CD4-positive, alpha-beta T cell (primary cell): ENCODE data around the gene ZNF560. TPM values are rescaled to one million over a fixed set of nuclear protein-coding genes. Genes with fewer than 3 reads are reported as not detected.

Experiments used
- ATAC-seq: fragments of 200-7000 bp; cut with Tn5 transposase; one replicate; pipeline ENCODE4 v1.10.0; 2022; ENCODE audit warnings: mild to moderate bottlenecking; ENCODE audit not compliant: poor library complexity
- CTCF ChIA-PET: fragments of 350-600 bp; sonication (Branson Sonifier 250); formaldehyde crosslinking; loops from one replicate; lab custom pipeline; 2021; ENCODE audit warnings: antibody characterized with exemption, inconsistent platforms; lab: Charles Lee
- POLR2A ChIA-PET: fragments of 350-600 bp; sonication (Branson Sonifier 250); formaldehyde crosslinking; loops from one replicate; lab custom pipeline; 2021; ENCODE audit warnings: antibody characterized with exemption, inconsistent platforms; lab: Charles Lee
- DNase-seq, 14 experiments: peaks; one replicate each; pipeline ENCODE4 v3.0.0-alpha.2; 2013 to 2020; ENCODE audit warnings: mixed read lengths in 2 of 14
- H3K27ac ChIP-seq, 2 donors: one replicate each; pipeline versions ENCODE4 v1.5.1 to v1.7.0; 2013; ENCODE audit warnings: low read length in 2 of 2, low read depth in 1 of 2, mild to moderate bottlenecking in 1 of 2
- H3K27me3 ChIP-seq, 2 experiments: 1 replicate in 1 of 2; 2 replicates in 1 of 2; pipeline versions ENCODE4 v1.6.1 to v1.7.0; 2013; ENCODE audit warnings: low read length in 2 of 2, control low read depth in 1 of 2, mild to moderate bottlenecking in 1 of 2, moderate library complexity in 1 of 2; ENCODE audit not compliant: insufficient read depth in 2 of 2, control insufficient read depth in 1 of 2
- H3K36me3 ChIP-seq: one replicate; pipeline ENCODE4 v1.6.1; 2013; ENCODE audit warnings: low read length, control low read depth; ENCODE audit not compliant: insufficient read depth
- H3K4me1 ChIP-seq: one replicate; pipeline ENCODE4 v1.6.1; 2013; ENCODE audit warnings: low read length, control low read depth; ENCODE audit not compliant: insufficient read depth
- H3K4me3 ChIP-seq: one replicate; pipeline ENCODE4 v1.5.1; 2013; ENCODE audit warnings: mild to moderate bottlenecking, low read length, moderate library complexity
- H3K9me3 ChIP-seq, 2 experiments: 1 replicate in 1 of 2; 2 replicates in 1 of 2; pipeline versions ENCODE4 v1.6.1 to v1.7.0; 2013; ENCODE audit warnings: low read length in 2 of 2, mild to moderate bottlenecking in 2 of 2, control low read depth in 1 of 2, moderate library complexity in 1 of 2; ENCODE audit not compliant: control insufficient read depth in 1 of 2, insufficient read depth in 1 of 2
- H3K27ac Mint-ChIP-seq: one replicate; pipeline ENCODE4 v1.8.0; 2020; ENCODE audit warnings: mixed read lengths
- H3K27me3 Mint-ChIP-seq: one replicate; pipeline ENCODE4 v1.8.0; 2021; ENCODE audit warnings: mixed read lengths
- H3K36me3 Mint-ChIP-seq: one replicate; pipeline ENCODE4 v1.8.0; 2021; ENCODE audit warnings: low read depth, mixed read lengths
- H3K4me1 Mint-ChIP-seq: one replicate; pipeline ENCODE4 v1.8.0; 2021; ENCODE audit warnings: low read depth, mixed read lengths
- H3K4me3 Mint-ChIP-seq: one replicate; pipeline ENCODE4 v1.8.0; 2020; ENCODE audit warnings: mild to moderate bottlenecking, mixed read lengths
- H3K9me3 Mint-ChIP-seq: one replicate; pipeline ENCODE4 v1.8.0; 2020; ENCODE audit warnings: mixed read lengths
- intact Hi-C, 2 experiments: fragments of 100-400 bp; cut with DNase I in 1 of 2; cut with micrococcal nuclease in 1 of 2; formaldehyde crosslinking; loops; one replicate each; pipeline versions ENCODE4 v1.15.1 to v1.9.0; 2023 to 2025; cut with DNase I, micrococcal nuclease
- total RNA-seq, 174 experiments: library from RNA in 2 of 174; stranded (reverse) in 2 of 174; gene quantifications; one replicate each; pipeline ENCODE4 v1.2.3 and lab custom pipeline; 2021 to 2026
- TF ChIP-seq, protein P1 (sequence below): fragments of 200-600 bp; IDR thresholded peaks from one replicate; pipeline ENCODE4 v1.8.0; 2022; ENCODE audit warnings: antibody characterized with exemption, mild to moderate bottlenecking

The ZNF560 gene
- total RNA-seq, 2 experiments from 2014 or later = not detected

- H3K27me3 Mint-ChIP-seq = no peaks in the 10 kb centered on the region
- H3K27ac ChIP-seq = no peak overlapping the region
- ATAC-seq (no peak), DNase-seq (no peak)
- no peaks in the 10 kb centered on the region for H3K4me1 ChIP-seq
- no peaks in the 10 kb centered on the region for H3K4me1 Mint-ChIP-seq
- peaks cover 63 to 89% of the 10 kb centered on the region in 2 experiments for H3K9me3 ChIP-seq
- H3K27ac Mint-ChIP-seq = no peak overlapping the region
- ChIA-PET CTCF (no interaction called here), POLR2A (no interaction called here)
- H3K36me3 ChIP-seq = peaks cover 59% of the 10 kb centered on the region
- peaks cover 17% of the 10 kb centered on the region for H3K9me3 Mint-ChIP-seq
- TF ChIP-seq, protein P1, sequence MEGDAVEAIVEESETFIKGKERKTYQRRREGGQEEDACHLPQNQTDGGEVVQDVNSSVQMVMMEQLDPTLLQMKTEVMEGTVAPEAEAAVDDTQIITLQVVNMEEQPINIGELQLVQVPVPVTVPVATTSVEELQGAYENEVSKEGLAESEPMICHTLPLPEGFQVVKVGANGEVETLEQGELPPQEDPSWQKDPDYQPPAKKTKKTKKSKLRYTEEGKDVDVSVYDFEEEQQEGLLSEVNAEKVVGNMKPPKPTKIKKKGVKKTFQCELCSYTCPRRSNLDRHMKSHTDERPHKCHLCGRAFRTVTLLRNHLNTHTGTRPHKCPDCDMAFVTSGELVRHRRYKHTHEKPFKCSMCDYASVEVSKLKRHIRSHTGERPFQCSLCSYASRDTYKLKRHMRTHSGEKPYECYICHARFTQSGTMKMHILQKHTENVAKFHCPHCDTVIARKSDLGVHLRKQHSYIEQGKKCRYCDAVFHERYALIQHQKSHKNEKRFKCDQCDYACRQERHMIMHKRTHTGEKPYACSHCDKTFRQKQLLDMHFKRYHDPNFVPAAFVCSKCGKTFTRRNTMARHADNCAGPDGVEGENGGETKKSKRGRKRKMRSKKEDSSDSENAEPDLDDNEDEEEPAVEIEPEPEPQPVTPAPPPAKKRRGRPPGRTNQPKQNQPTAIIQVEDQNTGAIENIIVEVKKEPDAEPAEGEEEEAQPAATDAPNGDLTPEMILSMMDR = no peak
- no peak overlapping the region for H3K4me3 Mint-ChIP-seq
- H3K4me3 ChIP-seq = no peak overlapping the region
- intact Hi-C loops = loop anchor here in 1 of 2 experiments (5.0 kb wide), 1 partner anchor 187 kb away; no protein-coding TSS in a partner anchor
- H3K27me3 ChIP-seq = no peaks in the 10 kb centered on the region
- peaks cover 95% of the 10 kb centered on the region for H3K36me3 Mint-ChIP-seq
These were observed 30.4 kb upstream of the ZNF560 start for GRCh38 chr19:9528757-9529336.

- intact Hi-C loops = no loop called here
- H3K4me1 ChIP-seq = no peaks in the 10 kb centered on the region
- POLR2A ChIA-PET = no interaction called here
- peaks cover 10% of the 10 kb centered on the region for H3K36me3 ChIP-seq
- peaks cover 10% of the 10 kb centered on the region for H3K9me3 Mint-ChIP-seq
- H3K27ac Mint-ChIP-seq = no peak overlapping the region
- no peak for DNase-seq
- H3K27ac ChIP-seq = no peak overlapping the region
- peaks cover 72 to 88% of the 10 kb centered on the region in 2 experiments for H3K9me3 ChIP-seq
- H3K4me3 ChIP-seq = no peak overlapping the region
- no peak for ATAC-seq
- CTCF ChIA-PET = no interaction called here
- no peaks in the 10 kb centered on the region for H3K4me1 Mint-ChIP-seq
- no peaks in the 10 kb centered on the region for H3K27me3 Mint-ChIP-seq
- H3K36me3 Mint-ChIP-seq = peaks cover 82% of the 10 kb centered on the region
- TF ChIP-seq, protein P1 = no peak
- no peak overlapping the region for H3K4me3 Mint-ChIP-seq
- H3K27me3 ChIP-seq = no peaks in the 10 kb centered on the region
These were observed 25.6 kb upstream of the ZNF560 start for GRCh38 chr19:9523885-9524474.

DNA sequence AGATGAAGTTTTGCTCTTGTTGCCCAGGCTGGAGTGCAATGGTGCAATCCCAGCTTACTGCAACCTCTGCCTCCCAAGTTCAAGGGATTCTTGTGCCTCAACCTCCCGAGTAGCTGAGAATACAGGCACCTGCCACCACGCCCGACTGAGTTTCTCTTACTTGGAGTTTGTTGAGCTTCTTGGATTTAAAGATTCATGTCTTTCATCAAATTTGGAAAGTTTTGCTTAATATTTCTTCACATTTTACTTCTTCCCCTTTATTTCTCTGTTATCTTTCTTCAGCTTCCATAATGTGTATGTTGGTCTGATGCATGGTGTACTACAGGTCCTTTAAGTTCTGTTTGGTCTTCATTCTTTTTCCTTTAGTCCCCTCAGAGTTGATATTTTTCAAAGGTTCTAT, 8.9 kb upstream of the ZNF560 start:
- ATAC-seq = no peak
- Histone ChIP-seq H3K4me1 (no peaks in the 10 kb centered on the region), H3K4me3 (no peak overlapping the region), H3K27me3 (no peaks in the 10 kb centered on the region), H3K36me3 (no peaks in the 10 kb centered on the region), H3K27ac (no peak overlapping the region), H3K9me3 (peaks cover 32 to 65% of the 10 kb centered on the region in 2 experiments)
- peaks cover 50% of the 10 kb centered on the region for H3K36me3 Mint-ChIP-seq
- peaks cover 26% of the 10 kb centered on the region for H3K9me3 Mint-ChIP-seq
- ChIA-PET POLR2A (no interaction called here), CTCF (no interaction called here)
- intact Hi-C loops = no loop called here
- no peaks in the 10 kb centered on the region for H3K27me3 Mint-ChIP-seq
- TF ChIP-seq, protein P1 = no peak
- DNase-seq = no peak
- H3K27ac Mint-ChIP-seq = no peak overlapping the region
- no peaks in the 10 kb centered on the region for H3K4me1 Mint-ChIP-seq
- H3K4me3 Mint-ChIP-seq = no peak overlapping the region
